Neural cell (in vitro differentiated cells): ENCODE measurements around the gene TM9SF4. TPM values are rescaled to one million over a fixed set of nuclear protein-coding genes. Genes with fewer than 3 reads are reported as not detected.

Source experiments
- H2AFZ ChIP-seq: fragments of 200-600, 300-800 bp; sonication (generic), shearing (Covaris generic); 2 replicates; pipeline ENCODE4 v1.6.0; 2014; ENCODE audit warnings: low read depth, mild to moderate bottlenecking, antibody characterized with exemption, low read length, moderate library complexity
- H3F3A ChIP-seq: fragments of 200-600 bp; shearing (Covaris generic); 2 replicates; pipeline ENCODE4 v1.6.1; 2016; ENCODE audit warnings: mild to moderate bottlenecking, moderate library complexity, mixed read lengths, antibody characterized with exemption, low read length; ENCODE audit not compliant: insufficient read depth, poor library complexity, severe bottlenecking
- H3K27ac ChIP-seq: fragments of 200-600, 300-800 bp; sonication (generic), shearing (Covaris generic); 2 replicates; pipeline ENCODE4 v1.5.1; 2014; ENCODE audit warnings: mild to moderate bottlenecking, low read length, moderate library complexity
- H3K27me3 ChIP-seq: fragments of 300-800, 200-600 bp; sonication (generic), shearing (Covaris generic); 2 replicates; pipeline ENCODE4 v1.6.0; 2014; ENCODE audit warnings: mild to moderate bottlenecking, low read depth, low read length, moderate library complexity; ENCODE audit not compliant: insufficient read depth
- H3K36me3 ChIP-seq: fragments of 300-800, 200-600 bp; sonication (generic), shearing (Covaris generic); 2 replicates; pipeline ENCODE4 v1.5.1; 2014; ENCODE audit warnings: mild to moderate bottlenecking, antibody characterized with exemption, low read length, moderate library complexity; ENCODE audit not compliant: insufficient read depth
- H3K4me2 ChIP-seq: fragments of 300-800, 200-600 bp; sonication (generic), shearing (Covaris generic); 2 replicates; pipeline ENCODE4 v1.6.0; 2014; ENCODE audit warnings: mild to moderate bottlenecking, low read length
- H3K4me3 ChIP-seq: fragments of 300-800, 200-600 bp; sonication (generic), shearing (Covaris generic); 2 replicates; pipeline ENCODE4 v1.5.1; 2014; ENCODE audit warnings: mild to moderate bottlenecking, low read length, moderate library complexity
- H3K79me2 ChIP-seq: fragments of 200-600 bp; shearing (Covaris generic); replicated peaks from 2 replicates; pipeline ENCODE4 v1.6.0; 2014; ENCODE audit warnings: mild to moderate bottlenecking, low read length, moderate library complexity; ENCODE audit not compliant: insufficient read depth
- H3K9ac ChIP-seq: fragments of 300-800, 200-600 bp; sonication (generic), shearing (Covaris generic); 2 replicates; pipeline ENCODE4 v1.6.1; 2016; ENCODE audit warnings: mild to moderate bottlenecking, low read length, mixed read lengths
- H3K9me2 ChIP-seq: fragments of 200-600 bp; shearing (Covaris generic); 2 replicates; pipeline ENCODE4 v1.6.1; 2016; ENCODE audit warnings: mild to moderate bottlenecking, low read length, mixed read lengths; ENCODE audit not compliant: insufficient read depth
- H3K9me3 ChIP-seq: fragments of 200-600, 300-800 bp; sonication (generic), shearing (Covaris generic); 2 replicates; pipeline ENCODE4 v1.6.1; 2016; ENCODE audit warnings: mild to moderate bottlenecking, mixed run types, low read length, moderate library complexity, mixed read lengths
- H4K20me1 ChIP-seq: fragments of 200-600 bp; shearing (Covaris generic); 2 replicates; pipeline ENCODE4 v1.6.1; 2016; ENCODE audit warnings: mild to moderate bottlenecking, mixed run types; ENCODE audit not compliant: insufficient read depth
- EP300 ChIP-seq: fragments of 450-650 bp; conservative IDR thresholded peaks from 2 replicates; pipeline ENCODE4 v1.6.1; 2014; ENCODE audit warnings: antibody characterized with exemption, mild to moderate bottlenecking, moderate library complexity; ENCODE audit not compliant: poor library complexity, severe bottlenecking
- EZH2 ChIP-seq: fragments of 200-600, 300-800 bp; shearing (Covaris generic), sonication (generic); IDR thresholded peaks from 2 replicates; pipeline ENCODE4 v1.6.1; 2014; ENCODE audit warnings: antibody characterized with exemption, low read length, borderline replicate concordance, mild to moderate bottlenecking; ENCODE audit not compliant: insufficient read depth, poor library complexity, severe bottlenecking
- MXI1 ChIP-seq: fragments of 450-650 bp; conservative IDR thresholded peaks from 2 replicates; pipeline ENCODE4 v1.6.1; 2014; ENCODE audit warnings: antibody characterized with exemption, mild to moderate bottlenecking; ENCODE audit not compliant: poor library complexity, severe bottlenecking
- POLR2AphosphoS5 ChIP-seq: IDR thresholded peaks from 2 replicates; pipeline ENCODE4 v1.6.1; 2012
- RAD21 ChIP-seq: fragments of 450-650 bp; conservative IDR thresholded peaks from 2 replicates; pipeline ENCODE4 v1.6.1; 2014; ENCODE audit warnings: antibody characterized with exemption, mild to moderate bottlenecking, moderate library complexity
- SMC3 ChIP-seq: fragments of 450-650 bp; conservative IDR thresholded peaks from 2 replicates; pipeline ENCODE4 v1.6.1; 2014; ENCODE audit warnings: antibody characterized with exemption, mild to moderate bottlenecking, moderate library complexity; ENCODE audit not compliant: poor library complexity
- TAF1 ChIP-seq: IDR thresholded peaks from 2 replicates; pipeline ENCODE4 v1.6.1; 2012; ENCODE audit warnings: low read depth
- polyA plus RNA-seq: library from polyadenylated mRNA; depleted of rRNA; stranded (reverse); fragments of >200 nt; gene quantifications from 2 replicates; pipeline ENCODE4 v1.2.3, GENCODE V29; 2014
- TF ChIP-seq, protein P1 (sequence below): IDR thresholded peaks from 2 replicates; pipeline ENCODE4 v1.6.1; 2012; ENCODE audit warnings: borderline replicate concordance
- TF ChIP-seq, protein P2 (sequence below): fragments of 450-650 bp; IDR thresholded peaks from 2 replicates; pipeline ENCODE4 v1.5.1; 2014; ENCODE audit warnings: antibody characterized with exemption, mild to moderate bottlenecking, moderate library complexity; ENCODE audit not compliant: poor library complexity, severe bottlenecking

Gene TM9SF4
- polyA plus RNA-seq, 1 donor from 2014 or later = 18.3 TPM

- H3K4me3 ChIP-seq = no peak overlapping the region
- no peaks in the 10 kb centered on the region for H3K9me3 ChIP-seq
- H3K9me2 ChIP-seq = no peaks in the 10 kb centered on the region
- peaks cover 60% of the 10 kb centered on the region for H3K79me2 ChIP-seq
- no peak overlapping the region for H3K27ac ChIP-seq
- no peak overlapping the region for H3K4me2 ChIP-seq
- H3K36me3 ChIP-seq = peaks cover 17% of the 10 kb centered on the region
- H3F3A ChIP-seq = no peaks in the 10 kb centered on the region
- H2AFZ ChIP-seq = no peak overlapping the region
- TF ChIP-seq MXI1 = no peak
- TF ChIP-seq EZH2 = no peak
- no peak for TF ChIP-seq TAF1
- TF ChIP-seq, protein P1, sequence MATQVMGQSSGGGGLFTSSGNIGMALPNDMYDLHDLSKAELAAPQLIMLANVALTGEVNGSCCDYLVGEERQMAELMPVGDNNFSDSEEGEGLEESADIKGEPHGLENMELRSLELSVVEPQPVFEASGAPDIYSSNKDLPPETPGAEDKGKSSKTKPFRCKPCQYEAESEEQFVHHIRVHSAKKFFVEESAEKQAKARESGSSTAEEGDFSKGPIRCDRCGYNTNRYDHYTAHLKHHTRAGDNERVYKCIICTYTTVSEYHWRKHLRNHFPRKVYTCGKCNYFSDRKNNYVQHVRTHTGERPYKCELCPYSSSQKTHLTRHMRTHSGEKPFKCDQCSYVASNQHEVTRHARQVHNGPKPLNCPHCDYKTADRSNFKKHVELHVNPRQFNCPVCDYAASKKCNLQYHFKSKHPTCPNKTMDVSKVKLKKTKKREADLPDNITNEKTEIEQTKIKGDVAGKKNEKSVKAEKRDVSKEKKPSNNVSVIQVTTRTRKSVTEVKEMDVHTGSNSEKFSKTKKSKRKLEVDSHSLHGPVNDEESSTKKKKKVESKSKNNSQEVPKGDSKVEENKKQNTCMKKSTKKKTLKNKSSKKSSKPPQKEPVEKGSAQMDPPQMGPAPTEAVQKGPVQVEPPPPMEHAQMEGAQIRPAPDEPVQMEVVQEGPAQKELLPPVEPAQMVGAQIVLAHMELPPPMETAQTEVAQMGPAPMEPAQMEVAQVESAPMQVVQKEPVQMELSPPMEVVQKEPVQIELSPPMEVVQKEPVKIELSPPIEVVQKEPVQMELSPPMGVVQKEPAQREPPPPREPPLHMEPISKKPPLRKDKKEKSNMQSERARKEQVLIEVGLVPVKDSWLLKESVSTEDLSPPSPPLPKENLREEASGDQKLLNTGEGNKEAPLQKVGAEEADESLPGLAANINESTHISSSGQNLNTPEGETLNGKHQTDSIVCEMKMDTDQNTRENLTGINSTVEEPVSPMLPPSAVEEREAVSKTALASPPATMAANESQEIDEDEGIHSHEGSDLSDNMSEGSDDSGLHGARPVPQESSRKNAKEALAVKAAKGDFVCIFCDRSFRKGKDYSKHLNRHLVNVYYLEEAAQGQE = no peak
- TF ChIP-seq EP300 = no peak
- no peak for TF ChIP-seq POLR2AphosphoS5
- no peak for TF ChIP-seq SMC3
- TF ChIP-seq, protein P2, sequence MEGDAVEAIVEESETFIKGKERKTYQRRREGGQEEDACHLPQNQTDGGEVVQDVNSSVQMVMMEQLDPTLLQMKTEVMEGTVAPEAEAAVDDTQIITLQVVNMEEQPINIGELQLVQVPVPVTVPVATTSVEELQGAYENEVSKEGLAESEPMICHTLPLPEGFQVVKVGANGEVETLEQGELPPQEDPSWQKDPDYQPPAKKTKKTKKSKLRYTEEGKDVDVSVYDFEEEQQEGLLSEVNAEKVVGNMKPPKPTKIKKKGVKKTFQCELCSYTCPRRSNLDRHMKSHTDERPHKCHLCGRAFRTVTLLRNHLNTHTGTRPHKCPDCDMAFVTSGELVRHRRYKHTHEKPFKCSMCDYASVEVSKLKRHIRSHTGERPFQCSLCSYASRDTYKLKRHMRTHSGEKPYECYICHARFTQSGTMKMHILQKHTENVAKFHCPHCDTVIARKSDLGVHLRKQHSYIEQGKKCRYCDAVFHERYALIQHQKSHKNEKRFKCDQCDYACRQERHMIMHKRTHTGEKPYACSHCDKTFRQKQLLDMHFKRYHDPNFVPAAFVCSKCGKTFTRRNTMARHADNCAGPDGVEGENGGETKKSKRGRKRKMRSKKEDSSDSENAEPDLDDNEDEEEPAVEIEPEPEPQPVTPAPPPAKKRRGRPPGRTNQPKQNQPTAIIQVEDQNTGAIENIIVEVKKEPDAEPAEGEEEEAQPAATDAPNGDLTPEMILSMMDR = no peak
- no peak for TF ChIP-seq RAD21
- H3K27me3 ChIP-seq = no peaks in the 10 kb centered on the region
- H3K9ac ChIP-seq = no peak overlapping the region
- peaks cover 5% of the 10 kb centered on the region for H4K20me1 ChIP-seq
These were observed 89.5 kb downstream of the TM9SF4 start for GRCh38 chr20:32199006-32199405.

- Histone ChIP-seq H3K79me2 (peaks cover 84% of the 10 kb centered on the region), H3K4me3 (no peak overlapping the region), H3K27me3 (no peaks in the 10 kb centered on the region), H4K20me1 (peaks cover 5% of the 10 kb centered on the region), H2AFZ (no peak overlapping the region), H3K9ac (no peak overlapping the region), H3K36me3 (peaks cover 17% of the 10 kb centered on the region), H3K27ac (no peak overlapping the region), H3K9me2 (no peaks in the 10 kb centered on the region), H3K4me2 (no peak overlapping the region), H3K9me3 (no peaks in the 10 kb centered on the region), H3F3A (no peaks in the 10 kb centered on the region)
- no peak for TF ChIP-seq SMC3
- no peak for TF ChIP-seq EZH2
These were observed 91.9 kb downstream of the TM9SF4 start for GRCh38 chr20:32201296-32201976.
